HepG2 (cell line): ENCODE data around the gene SMAD7. TPM values are rescaled to one million over a fixed set of nuclear protein-coding genes. Genes with fewer than 3 reads are reported as not detected.

Experiments used
- AGO2 ChIP-seq: fragments of 200-400 bp; formaldehyde crosslinking; optimal IDR thresholded peaks from 2 replicates; pipeline ENCODE3; 2017; ENCODE audit warnings: mild to moderate bottlenecking, low read depth, low read length, moderate library complexity
- BCL6 ChIP-seq: IDR thresholded peaks from 2 replicates; pipeline ENCODE4 v1.6.1; 2016; ENCODE audit warnings: missing genetic modification reagents, missing compliant biosample characterization
- CEBPG ChIP-seq: IDR thresholded peaks from 2 replicates; pipeline ENCODE4 v1.6.1; 2016
- CENPT ChIP-seq: sonication (generic); formaldehyde crosslinking; IDR thresholded peaks from 2 replicates; pipeline ENCODE4 v1.8.0; 2022; ENCODE audit warnings: low read depth, mild to moderate bottlenecking, moderate library complexity, missing genetic modification reagents
- GABPA ChIP-seq, 2 experiments: IDR thresholded peaks; 2 replicates each; pipeline ENCODE4 v1.6.1; 2011 to 2016; ENCODE audit warnings: low read depth in 2 of 2, low read length in 1 of 2, missing biosample characterization in 1 of 2, missing genetic modification characterization in 1 of 2
- HMGXB3 ChIP-seq: sonication (generic); formaldehyde crosslinking; IDR thresholded peaks from 2 replicates; pipeline ENCODE4 v1.4.0; 2020; ENCODE audit warnings: missing genetic modification reagents, borderline replicate concordance
- MTA3 ChIP-seq: sonication (generic); formaldehyde crosslinking; IDR thresholded peaks from 2 replicates; pipeline ENCODE4 v1.4.0; 2020; ENCODE audit warnings: missing genetic modification reagents
- NFIB ChIP-seq: sonication (generic); formaldehyde crosslinking; IDR thresholded peaks from 2 replicates; pipeline ENCODE4 v1.9.0; 2021; ENCODE audit warnings: missing genetic modification reagents, mild to moderate bottlenecking, borderline replicate concordance
- PCBP2 ChIP-seq: fragments of 200-400 bp; formaldehyde crosslinking; optimal IDR thresholded peaks from 2 replicates; pipeline ENCODE3; 2018; ENCODE audit warnings: low read length, low read depth; ENCODE audit not compliant: poor library complexity, severe bottlenecking
- RFX1 ChIP-seq: fragments of 450-650 bp; IDR thresholded peaks from 2 replicates; pipeline ENCODE4 v1.6.1; 2017
- SP2 ChIP-seq: sonication (generic); formaldehyde crosslinking; IDR thresholded peaks from 2 replicates; pipeline ENCODE4 v1.5.1; 2020; ENCODE audit warnings: mild to moderate bottlenecking, missing genetic modification reagents
- SRSF9 ChIP-seq: fragments of 200-400 bp; formaldehyde crosslinking; IDR thresholded peaks from 2 replicates; pipeline ENCODE4 v1.6.1; 2018; ENCODE audit warnings: borderline replicate concordance, mild to moderate bottlenecking, low read depth, low read length; ENCODE audit not compliant: insufficient read depth, poor library complexity, severe bottlenecking
- ZFP41 ChIP-seq: sonication (generic); formaldehyde crosslinking; IDR thresholded peaks from 2 replicates; pipeline ENCODE4 v1.4.0; 2020; ENCODE audit warnings: mild to moderate bottlenecking, missing genetic modification reagents, borderline replicate concordance
- ZNF44 ChIP-seq: sonication (generic); formaldehyde crosslinking; IDR thresholded peaks from 2 replicates; pipeline ENCODE4 v1.5.1; 2020; ENCODE audit warnings: mild to moderate bottlenecking, missing genetic modification reagents
- ZNF530 ChIP-seq: sonication (generic); formaldehyde crosslinking; IDR thresholded peaks from 2 replicates; pipeline ENCODE4 v1.5.0; 2020; ENCODE audit warnings: low read depth, mild to moderate bottlenecking, missing genetic modification reagents
- ZSCAN12 ChIP-seq: sonication (generic); formaldehyde crosslinking; IDR thresholded peaks from 2 replicates; pipeline ENCODE4 v1.9.0; 2021; ENCODE audit warnings: mild to moderate bottlenecking, missing genetic modification reagents
- polyA plus RNA-seq, 8 experiments: library from polyadenylated mRNA; depleted of rRNA in 3 of 8; stranded (reverse) in 7 of 8; unstranded in 1 of 8; fragments of >200 nt; fragmentation: Illumina TruSeq in 4 of 8; extraction: Trizol in 4 of 8; gene quantifications; 2 replicates each; pipeline versions ENCODE4 v1.2.1 to v1.2.3, GENCODE V29; 2011 to 2016; ENCODE audit warnings: low read depth in 4 of 8, missing spikeins in 1 of 8, mixed read lengths in 1 of 8; ENCODE audit not compliant: insufficient read depth in 1 of 8
- total RNA-seq, 5 experiments: library from RNA; depleted of rRNA; stranded (reverse); fragments of >200 nt; fragmentation: Illumina TruSeq; extraction: Trizol; gene quantifications; 2 replicates each; pipeline ENCODE4 v1.2.3, GENCODE V29; 2016; ENCODE audit warnings: low read depth in 1 of 5
- TF ChIP-seq, protein P1 (sequence below): sonication (generic); formaldehyde crosslinking; IDR thresholded peaks from 2 replicates; pipeline ENCODE4 v1.4.0; 2020; ENCODE audit warnings: mild to moderate bottlenecking, low read depth, missing genetic modification reagents
- TF ChIP-seq, protein P2 (sequence below): sonication (generic); formaldehyde crosslinking; IDR thresholded peaks from 2 replicates; pipeline ENCODE4 v1.5.0; 2020; ENCODE audit warnings: mild to moderate bottlenecking, missing genetic modification reagents
- TF ChIP-seq, protein P3 (sequence below): sonication (generic); formaldehyde crosslinking; IDR thresholded peaks from 2 replicates; pipeline ENCODE4 v1.9.0; 2021; ENCODE audit warnings: missing genetic modification reagents, mild to moderate bottlenecking, borderline replicate concordance

SMAD7 gene
- total and polyA plus RNA-seq, 2 of the 13 experiments (the other 11 are each of a cell fraction or from before 2014, with no cell fraction given): 17.4 to 24.7 TPM

DNA sequence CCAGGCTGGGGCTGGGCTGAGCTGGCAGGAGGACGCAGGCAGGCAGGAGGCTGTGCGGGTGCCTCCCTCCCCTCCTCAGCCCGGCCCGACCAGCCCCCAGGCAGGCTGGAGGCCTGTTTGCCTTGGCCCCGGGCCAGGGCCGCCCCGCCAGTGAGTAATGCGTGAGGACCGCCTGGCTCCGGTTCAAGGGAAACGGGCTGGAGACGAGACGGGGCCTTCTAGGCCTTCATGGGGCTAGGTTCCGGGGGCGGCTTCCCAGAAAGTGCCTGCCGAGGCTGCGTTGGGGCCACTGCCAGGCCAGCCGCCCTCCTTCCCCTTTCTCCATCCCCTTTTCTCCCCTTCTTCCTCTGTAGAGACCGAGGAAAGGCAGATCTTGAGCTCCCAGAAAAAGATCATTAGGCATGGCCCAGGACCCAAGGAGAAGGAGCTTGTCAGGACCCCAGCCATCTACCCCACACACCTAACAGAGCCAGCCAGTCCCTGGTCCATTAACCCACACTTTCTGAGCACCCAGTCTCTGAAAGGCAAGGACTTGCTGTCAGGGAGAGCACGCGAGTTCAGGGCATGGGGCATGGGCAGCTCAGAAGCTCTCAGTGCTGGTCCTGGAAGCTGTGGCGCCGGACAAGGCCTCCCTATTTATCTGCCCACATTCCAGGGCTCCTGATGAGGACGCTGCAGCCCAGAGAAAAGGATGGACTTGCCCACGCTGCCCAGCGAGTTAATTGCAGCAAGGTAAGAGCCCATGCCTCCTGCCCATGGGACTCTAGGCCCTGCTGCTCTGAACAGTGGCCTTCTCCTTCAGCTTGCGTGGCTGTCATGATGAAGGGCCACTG, 48.5 kb downstream of the SMAD7 start (continued):
- TF ChIP-seq AGO2 (no peak), SP2 (CRISPR knock-in tag) (0 out of 2 replicates have a peak, but pooled peaks have one; percentile 29), CEBPG (no peak), SRSF9 (no peak), PCBP2 (no peak), ZFP41 (peak; percentile 79; the same call in 1 of the 2 replicates), ZNF530 (no peak), BCL6 (CRISPR knock-in tag) (peak; percentile 89), CENPT (no peak), GABPA (IDR thresholded peaks at IDR 0.05; ENCODE audit: low read depth, low read length) (no peak), GABPA (CRISPR knock-in tag; IDR thresholded peaks at IDR 0.05; ENCODE audit: low read depth) (peak; percentile 35; the same call in 1 of the 2 replicates), ZNF44 (CRISPR knock-in tag) (no peak), HMGXB3 (CRISPR knock-in tag) (0 out of 2 replicates have a peak, but pooled peaks have one; percentile 25), RFX1 (no peak), MTA3 (CRISPR knock-in tag) (no peak), NFIB (CRISPR knock-in tag) (peak; percentile 97; the same call in 1 of the 2 replicates), ZSCAN12 (CRISPR knock-in tag) (no peak)
- TF ChIP-seq, protein P1, sequence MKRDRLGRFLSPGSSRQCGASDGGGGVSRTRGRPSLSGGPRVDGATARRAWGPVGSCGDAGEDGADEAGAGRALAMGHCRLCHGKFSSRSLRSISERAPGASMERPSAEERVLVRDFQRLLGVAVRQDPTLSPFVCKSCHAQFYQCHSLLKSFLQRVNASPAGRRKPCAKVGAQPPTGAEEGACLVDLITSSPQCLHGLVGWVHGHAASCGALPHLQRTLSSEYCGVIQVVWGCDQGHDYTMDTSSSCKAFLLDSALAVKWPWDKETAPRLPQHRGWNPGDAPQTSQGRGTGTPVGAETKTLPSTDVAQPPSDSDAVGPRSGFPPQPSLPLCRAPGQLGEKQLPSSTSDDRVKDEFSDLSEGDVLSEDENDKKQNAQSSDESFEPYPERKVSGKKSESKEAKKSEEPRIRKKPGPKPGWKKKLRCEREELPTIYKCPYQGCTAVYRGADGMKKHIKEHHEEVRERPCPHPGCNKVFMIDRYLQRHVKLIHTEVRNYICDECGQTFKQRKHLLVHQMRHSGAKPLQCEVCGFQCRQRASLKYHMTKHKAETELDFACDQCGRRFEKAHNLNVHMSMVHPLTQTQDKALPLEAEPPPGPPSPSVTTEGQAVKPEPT: peak; percentile 21; the same call in 1 of the 2 replicates
- TF ChIP-seq, protein P2, sequence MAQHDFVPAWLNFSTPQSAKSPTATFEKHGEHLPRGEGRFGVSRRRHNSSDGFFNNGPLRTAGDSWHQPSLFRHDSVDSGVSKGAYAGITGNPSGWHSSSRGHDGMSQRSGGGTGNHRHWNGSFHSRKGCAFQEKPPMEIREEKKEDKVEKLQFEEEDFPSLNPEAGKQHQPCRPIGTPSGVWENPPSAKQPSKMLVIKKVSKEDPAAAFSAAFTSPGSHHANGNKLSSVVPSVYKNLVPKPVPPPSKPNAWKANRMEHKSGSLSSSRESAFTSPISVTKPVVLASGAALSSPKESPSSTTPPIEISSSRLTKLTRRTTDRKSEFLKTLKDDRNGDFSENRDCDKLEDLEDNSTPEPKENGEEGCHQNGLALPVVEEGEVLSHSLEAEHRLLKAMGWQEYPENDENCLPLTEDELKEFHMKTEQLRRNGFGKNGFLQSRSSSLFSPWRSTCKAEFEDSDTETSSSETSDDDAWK (CRISPR knock-in tag): no peak
- TF ChIP-seq, protein P3, sequence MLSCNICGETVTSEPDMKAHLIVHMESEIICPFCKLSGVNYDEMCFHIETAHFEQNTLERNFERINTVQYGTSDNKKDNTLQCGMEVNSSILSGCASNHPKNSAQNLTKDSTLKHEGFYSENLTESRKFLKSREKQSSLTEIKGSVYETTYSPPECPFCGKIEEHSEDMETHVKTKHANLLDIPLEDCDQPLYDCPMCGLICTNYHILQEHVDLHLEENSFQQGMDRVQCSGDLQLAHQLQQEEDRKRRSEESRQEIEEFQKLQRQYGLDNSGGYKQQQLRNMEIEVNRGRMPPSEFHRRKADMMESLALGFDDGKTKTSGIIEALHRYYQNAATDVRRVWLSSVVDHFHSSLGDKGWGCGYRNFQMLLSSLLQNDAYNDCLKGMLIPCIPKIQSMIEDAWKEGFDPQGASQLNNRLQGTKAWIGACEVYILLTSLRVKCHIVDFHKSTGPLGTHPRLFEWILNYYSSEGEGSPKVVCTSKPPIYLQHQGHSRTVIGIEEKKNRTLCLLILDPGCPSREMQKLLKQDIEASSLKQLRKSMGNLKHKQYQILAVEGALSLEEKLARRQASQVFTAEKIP (CRISPR knock-in tag): no peak
